Measurements from ENCODE around the gene PDP2.

Gene PDP2

DNA sequence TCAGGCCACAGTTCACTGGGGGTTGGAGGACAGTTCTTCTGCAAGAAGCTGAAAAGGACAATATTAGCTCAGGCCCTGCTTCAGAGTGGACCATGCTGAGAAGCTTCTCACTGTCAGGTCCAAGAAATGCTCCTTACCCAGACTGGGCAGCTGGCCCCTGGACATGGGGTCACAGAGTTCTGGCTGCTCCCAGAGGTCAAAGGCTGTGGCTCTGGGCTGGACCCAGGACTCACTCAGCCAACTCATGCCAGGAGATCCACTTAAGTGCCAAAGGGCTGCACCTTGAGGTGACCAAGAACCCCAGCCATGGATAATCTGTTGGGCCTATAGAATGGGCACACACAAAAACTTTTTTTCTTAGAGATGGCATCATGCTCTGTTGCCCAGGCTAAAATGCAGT, 59.1 kb downstream of the PDP2 start:
- no peak for DNase-seq

DNA sequence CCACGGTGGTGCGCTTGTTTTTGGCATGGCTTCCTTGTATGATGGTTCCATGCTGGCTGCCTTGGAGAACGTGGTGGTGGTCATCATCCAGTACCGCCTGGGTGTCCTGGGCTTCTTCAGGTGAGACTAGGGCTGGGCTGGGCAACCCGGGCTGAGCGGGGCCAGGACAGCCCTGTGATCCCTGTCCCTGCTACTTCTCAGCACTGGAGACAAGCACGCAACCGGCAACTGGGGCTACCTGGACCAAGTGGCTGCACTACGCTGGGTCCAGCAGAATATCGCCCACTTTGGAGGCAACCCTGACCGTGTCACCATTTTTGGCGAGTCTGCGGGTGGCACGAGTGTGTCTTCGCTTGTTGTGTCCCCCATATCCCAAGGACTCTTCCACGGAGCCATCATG, 59.9 kb downstream of the PDP2 start:
- DNase-seq = no peak
